ENCODE measurements around the gene CHFR.
"Not testable (repeated sequence)": the region's sequence is repeated elsewhere in the genome, so short reads cannot be mapped to it uniquely, and the experiment has no call there.

CHFR gene

DNA sequence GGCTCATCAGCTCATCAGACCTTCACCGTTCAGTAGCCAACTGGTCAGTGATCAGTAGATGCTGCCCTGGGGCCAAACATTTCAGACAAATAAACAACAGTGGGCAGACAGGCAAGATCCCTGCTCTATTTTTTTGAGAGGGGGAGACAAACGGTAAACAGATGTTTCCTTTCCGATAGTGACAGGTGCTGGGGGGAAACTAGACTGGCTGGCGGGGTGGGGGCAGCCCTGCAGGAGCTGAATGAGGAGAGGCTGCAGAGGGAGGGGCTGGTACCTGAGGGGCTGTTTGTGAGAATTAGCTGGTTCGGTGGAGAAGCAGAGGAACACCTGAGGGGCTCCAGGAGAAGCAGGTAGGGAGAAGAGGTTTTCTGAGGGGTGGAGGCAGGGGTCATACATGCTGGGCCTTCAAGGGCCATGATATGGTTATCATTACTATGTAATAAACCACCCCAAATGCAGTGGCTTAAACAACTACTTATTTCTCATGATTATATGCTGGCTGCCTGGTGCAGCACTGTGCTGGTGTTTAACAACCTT, 50.5 kb downstream of the CHFR start:
- Mint-ChIP-seq H3K4me1 (peaks cover 40% of the 10 kb centered on the region), H3K4me3 (peak overlapping the region; percentile 72), H3K36me3 (peaks cover 3% of the 10 kb centered on the region), H3K9me3 (no peaks in the 10 kb centered on the region), H3K27me3 (no peaks in the 10 kb centered on the region), H3K27ac (no peak overlapping the region)

DNA sequence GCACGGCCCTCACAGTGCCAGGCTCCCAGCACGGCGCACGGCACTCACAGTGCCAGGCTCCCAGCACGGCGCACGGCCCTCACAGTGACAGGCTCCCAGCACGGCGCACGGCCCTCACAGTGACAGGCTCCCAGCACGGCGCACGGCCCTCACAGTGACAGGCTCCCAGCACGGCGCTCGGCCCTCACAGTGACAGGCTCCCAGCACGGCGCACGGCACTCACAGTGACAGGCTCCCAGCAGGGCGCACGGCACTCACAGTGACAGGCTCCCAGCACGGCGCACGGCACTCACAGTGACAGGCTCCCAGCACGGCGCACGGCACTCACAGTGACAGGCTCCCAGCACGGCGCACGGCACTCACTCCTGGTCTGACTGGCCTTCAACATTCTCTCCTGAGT, 51.2 kb downstream of the CHFR start:
- Mint-ChIP-seq H3K27ac (peak overlapping the region; percentile 46), H3K4me1 (peaks cover 40% of the 10 kb centered on the region), H3K4me3 (peak overlapping the region; percentile 72)
- not testable (repeated sequence) for H3K9me3 Mint-ChIP-seq, H3K36me3 Mint-ChIP-seq, H3K27me3 Mint-ChIP-seq

GRCh38 chr12:132835076-132836025, 52.1 kb downstream of the CHFR start:
- no peaks in the 10 kb centered on the region for H3K27me3 Mint-ChIP-seq
- peaks cover 40% of the 10 kb centered on the region for H3K4me1 Mint-ChIP-seq
- H3K4me3 Mint-ChIP-seq: peak overlapping the region; percentile 49
- H3K27ac Mint-ChIP-seq: peak overlapping the region; percentile 59
- no peaks in the 10 kb centered on the region for H3K36me3 Mint-ChIP-seq
- no peaks in the 10 kb centered on the region for H3K9me3 Mint-ChIP-seq

DNA sequence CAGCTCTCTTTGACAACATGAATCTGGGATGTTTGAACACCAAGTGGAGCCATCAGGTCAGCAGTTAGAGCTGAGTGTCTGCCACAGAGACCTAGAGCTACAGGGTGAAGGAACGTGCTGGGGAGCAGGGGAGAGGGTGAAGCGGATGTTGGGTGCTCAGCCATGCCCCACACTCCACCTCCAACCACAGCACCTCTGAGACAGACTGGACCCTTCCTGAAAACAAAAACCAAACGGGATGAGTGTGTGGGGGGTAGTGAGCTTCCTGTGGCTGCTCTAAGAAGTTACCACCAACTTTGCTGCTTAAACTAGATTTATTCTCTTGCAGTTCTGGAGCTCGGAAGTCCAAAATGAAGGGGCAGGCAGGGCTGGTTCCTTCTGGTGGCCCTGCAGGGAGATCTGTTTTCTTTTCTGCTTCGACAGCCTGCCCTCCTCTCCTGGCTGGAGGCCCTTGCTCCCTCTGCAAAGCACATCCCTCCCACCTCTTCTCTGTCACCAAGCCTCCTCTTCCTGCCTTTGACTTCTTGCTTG, 53.2 kb downstream of the CHFR start:
- Mint-ChIP-seq H3K36me3 (no peaks in the 10 kb centered on the region), H3K4me1 (peaks cover 46% of the 10 kb centered on the region), H3K9me3 (no peaks in the 10 kb centered on the region), H3K4me3 (peak overlapping the region; percentile 51), H3K27ac (peak overlapping the region; percentile 95), H3K27me3 (no peaks in the 10 kb centered on the region)

DNA sequence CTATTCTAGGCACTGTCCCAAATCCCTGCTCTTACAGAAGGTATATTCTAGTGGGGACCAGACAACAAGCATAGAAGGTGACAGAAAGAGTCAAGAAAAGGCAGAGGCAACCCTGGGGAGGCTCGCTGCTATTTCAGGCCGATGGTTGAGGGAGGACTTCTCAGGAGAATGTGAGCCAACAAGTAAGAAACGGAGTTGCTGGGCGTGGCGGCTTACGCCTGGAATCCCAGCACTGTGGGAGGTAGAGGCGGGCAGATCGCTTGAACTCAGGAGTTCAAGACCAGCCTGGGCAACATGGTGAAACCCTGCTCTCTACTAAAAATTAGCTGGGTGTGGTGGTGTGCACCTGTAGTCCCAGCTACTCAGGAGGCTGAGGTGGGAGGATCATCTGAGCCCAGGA, 54.1 kb downstream of the CHFR start:
- H3K36me3 Mint-ChIP-seq: no peaks in the 10 kb centered on the region
- H3K4me3 Mint-ChIP-seq: peak overlapping the region; percentile 56
- H3K4me1 Mint-ChIP-seq: peaks cover 43% of the 10 kb centered on the region
- no peaks in the 10 kb centered on the region for H3K9me3 Mint-ChIP-seq
- H3K27ac Mint-ChIP-seq: peak overlapping the region; percentile 95
- H3K27me3 Mint-ChIP-seq: no peaks in the 10 kb centered on the region

DNA sequence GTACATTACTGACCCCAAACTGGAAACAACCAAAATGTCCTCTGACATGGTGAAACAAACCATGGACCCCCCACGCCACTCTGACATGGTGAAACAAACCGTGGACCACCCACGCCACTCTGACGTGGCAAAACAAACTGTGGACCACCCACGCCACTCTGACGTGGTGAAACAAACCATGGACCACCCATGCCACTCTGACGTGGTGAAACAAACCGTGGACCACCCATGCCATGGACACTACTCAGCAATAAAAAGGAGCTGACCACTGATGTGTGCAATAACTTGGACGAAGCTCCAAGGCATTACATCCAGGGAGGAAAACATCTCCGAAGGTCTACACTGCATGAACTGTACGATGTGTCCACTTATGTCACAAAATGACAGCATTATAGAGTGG, 55.6 kb downstream of the CHFR start:
- Mint-ChIP-seq H3K36me3 (no peaks in the 10 kb centered on the region), H3K4me1 (peaks cover 50% of the 10 kb centered on the region), H3K4me3 (no peak overlapping the region), H3K27me3 (no peaks in the 10 kb centered on the region), H3K27ac (no peak overlapping the region), H3K9me3 (no peaks in the 10 kb centered on the region)

DNA sequence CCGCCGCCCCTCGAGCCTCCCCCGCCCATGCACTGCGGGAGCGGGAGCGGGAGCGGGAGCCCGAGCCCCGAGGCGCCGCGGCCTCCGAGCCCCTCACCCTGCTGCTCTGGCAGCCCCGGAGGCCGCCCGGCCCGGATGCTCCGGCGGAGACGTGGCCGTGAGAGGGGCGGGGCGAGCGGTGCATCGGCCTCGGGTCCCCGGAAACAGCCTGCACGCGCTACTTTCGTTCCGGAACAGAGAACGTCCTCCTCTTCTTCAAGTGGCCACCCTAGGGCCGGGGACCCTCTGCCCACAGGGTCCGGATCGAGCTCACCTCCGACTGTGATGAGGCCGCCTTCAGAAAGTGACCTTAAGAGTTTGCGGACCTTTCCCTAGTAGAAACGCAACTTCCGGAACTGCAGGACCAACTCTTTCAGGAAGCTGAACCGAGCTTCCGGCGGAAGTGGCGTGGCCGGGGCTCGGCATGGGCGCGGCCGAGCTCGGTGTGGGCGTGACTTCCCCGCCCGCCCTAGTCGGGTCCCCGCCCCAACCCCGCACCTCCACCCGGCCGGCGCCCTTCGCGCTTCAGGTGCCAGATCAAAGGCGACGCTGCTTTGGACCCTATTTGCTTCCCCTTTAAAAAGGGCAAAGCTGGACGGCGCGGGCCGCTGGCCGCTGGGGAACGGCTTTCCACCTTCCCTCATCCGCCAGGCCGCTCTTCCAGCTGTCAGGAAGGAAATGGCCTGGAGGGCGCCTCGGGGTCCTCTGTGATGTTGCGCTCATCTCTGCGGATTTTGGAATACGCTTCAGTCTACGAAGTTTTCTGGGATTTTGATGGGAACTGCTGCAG, 58.5 kb downstream of the CHFR start, which contains the start of gene GOLGA3:
Gene GOLGA3 (minus strand): TSS at position 164 of the 829 bp plus-strand sequence. CDS start 6,741 bp downstream, outside the sequence.
- peaks cover 53% of the 10 kb centered on the region for H3K4me1 Mint-ChIP-seq
- H3K36me3 Mint-ChIP-seq: peaks cover 5% of the 10 kb centered on the region
- no peaks in the 10 kb centered on the region for H3K27me3 Mint-ChIP-seq
- H3K4me3 Mint-ChIP-seq: peak within 1 kb of the TSS; percentile 97
- no peaks in the 10 kb centered on the region for H3K9me3 Mint-ChIP-seq
- H3K27ac Mint-ChIP-seq: peak within 1 kb of the TSS; percentile 100

DNA sequence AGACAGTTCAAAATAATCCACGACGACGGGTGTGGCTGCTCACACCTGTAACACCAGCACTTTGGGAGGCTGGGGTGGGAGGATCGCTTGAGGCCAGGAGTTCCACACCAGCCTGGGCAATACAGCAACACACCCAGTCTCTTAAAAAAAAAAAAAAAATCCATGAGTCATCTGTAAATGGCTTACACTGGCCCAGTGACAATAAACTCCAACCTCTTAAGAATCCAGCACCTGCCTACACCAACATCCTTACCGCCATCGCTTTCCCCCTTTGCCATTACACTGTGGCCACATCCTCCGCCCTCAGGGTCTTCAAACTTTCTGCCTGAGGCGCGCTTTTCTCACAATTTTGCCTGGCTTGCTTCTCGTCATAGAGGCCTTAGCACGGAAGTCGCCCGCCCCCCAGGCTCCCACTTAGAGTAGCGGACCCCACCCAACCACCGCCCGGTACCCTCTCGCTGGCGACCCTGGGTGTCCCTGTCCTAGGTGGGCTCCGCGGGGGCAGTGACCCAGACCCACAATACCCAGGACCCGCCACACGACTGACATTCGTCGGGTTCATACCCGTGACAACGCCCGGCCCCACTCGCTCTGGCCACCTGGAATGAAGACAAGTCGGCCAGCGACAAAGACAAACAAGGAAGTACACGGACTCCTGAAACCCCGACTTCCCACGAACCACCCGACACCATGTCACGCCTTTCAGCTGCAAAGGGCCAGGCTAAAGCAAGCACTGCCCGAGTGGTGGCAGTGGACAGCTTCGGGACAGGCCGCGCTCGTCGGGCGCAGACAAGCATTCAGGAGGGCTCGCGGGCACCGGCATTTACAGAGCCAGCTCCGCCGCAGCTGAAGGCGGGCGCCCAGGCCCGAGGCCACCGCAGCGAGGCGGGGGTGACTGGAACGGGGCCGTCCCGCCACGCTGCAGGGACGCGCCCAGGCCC, 59.4 kb downstream of the CHFR start:
- no peaks in the 10 kb centered on the region for H3K27me3 Mint-ChIP-seq
- H3K9me3 Mint-ChIP-seq: no peaks in the 10 kb centered on the region
- peak overlapping the region; percentile 95 for H3K4me3 Mint-ChIP-seq
- peaks cover 44% of the 10 kb centered on the region for H3K4me1 Mint-ChIP-seq
- H3K27ac Mint-ChIP-seq: peak overlapping the region; percentile 98
- peaks cover 5% of the 10 kb centered on the region for H3K36me3 Mint-ChIP-seq

GRCh38 chr12:132825861-132826260, 61.5 kb downstream of the CHFR start:
- no peaks in the 10 kb centered on the region for H3K9me3 Mint-ChIP-seq
- no peaks in the 10 kb centered on the region for H3K27me3 Mint-ChIP-seq
- peak overlapping the region; percentile 35 for H3K27ac Mint-ChIP-seq
- H3K4me1 Mint-ChIP-seq: peaks cover 43% of the 10 kb centered on the region
- peak overlapping the region; percentile 57 for H3K4me3 Mint-ChIP-seq
- H3K36me3 Mint-ChIP-seq: peaks cover 5% of the 10 kb centered on the region

DNA sequence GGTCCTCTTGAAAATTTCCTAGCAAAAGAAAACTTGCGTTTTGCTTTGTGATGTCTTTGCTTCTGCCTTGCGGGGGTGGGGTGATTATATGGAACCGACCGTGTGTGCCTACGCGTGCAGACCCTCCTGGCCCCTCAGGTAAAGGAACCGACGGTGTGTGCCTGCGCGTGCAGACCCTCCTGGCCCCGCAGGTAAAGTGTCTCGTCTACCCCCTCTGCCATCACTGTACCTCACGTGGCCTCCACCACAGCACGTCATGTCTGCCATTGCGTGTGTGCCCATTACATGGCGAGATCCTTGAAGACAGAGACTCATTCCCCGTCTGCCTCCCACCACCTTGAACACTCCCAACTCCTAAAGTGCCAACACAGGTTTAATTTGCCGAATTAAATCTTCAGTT, 62.3 kb downstream of the CHFR start:
- H3K9me3 Mint-ChIP-seq: no peaks in the 10 kb centered on the region
- H3K4me3 Mint-ChIP-seq: no peak overlapping the region
- H3K27me3 Mint-ChIP-seq: no peaks in the 10 kb centered on the region
- peaks cover 5% of the 10 kb centered on the region for H3K36me3 Mint-ChIP-seq
- H3K4me1 Mint-ChIP-seq: peaks cover 43% of the 10 kb centered on the region
- H3K27ac Mint-ChIP-seq: no peak overlapping the region

DNA sequence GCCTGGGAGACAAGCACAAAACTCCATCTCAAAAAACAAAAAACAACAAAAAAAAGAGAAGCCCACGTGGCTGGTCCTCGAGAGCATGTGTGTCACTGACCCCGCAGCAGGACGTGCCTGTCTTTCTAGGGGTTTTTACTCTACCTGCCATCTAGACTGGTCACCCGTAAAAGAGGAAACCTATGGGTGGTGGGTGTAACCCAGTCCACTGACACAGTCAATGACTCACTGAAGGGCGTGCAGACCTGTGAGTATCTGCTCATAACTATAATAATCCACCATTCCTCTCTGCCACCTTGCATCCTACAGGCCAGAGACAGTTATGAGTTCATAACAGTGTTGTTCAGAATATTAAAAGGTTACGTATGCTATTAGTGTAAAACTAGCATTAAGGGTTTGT, 63.4 kb downstream of the CHFR start:
- Mint-ChIP-seq H3K27me3 (no peaks in the 10 kb centered on the region), H3K36me3 (peaks cover 5% of the 10 kb centered on the region), H3K27ac (no peak overlapping the region), H3K4me1 (peaks cover 37% of the 10 kb centered on the region), H3K4me3 (no peak overlapping the region), H3K9me3 (no peaks in the 10 kb centered on the region)

- H3K36me3 Mint-ChIP-seq: no peaks in the 10 kb centered on the region
- H3K27me3 Mint-ChIP-seq: no peaks in the 10 kb centered on the region
- no peaks in the 10 kb centered on the region for H3K9me3 Mint-ChIP-seq
- peaks cover 9% of the 10 kb centered on the region for H3K4me1 Mint-ChIP-seq
- no peak overlapping the region for H3K27ac Mint-ChIP-seq
- no peak overlapping the region for H3K4me3 Mint-ChIP-seq
These were observed 68.8 kb downstream of the CHFR start for GRCh38 chr12:132818562-132818961.

DNA sequence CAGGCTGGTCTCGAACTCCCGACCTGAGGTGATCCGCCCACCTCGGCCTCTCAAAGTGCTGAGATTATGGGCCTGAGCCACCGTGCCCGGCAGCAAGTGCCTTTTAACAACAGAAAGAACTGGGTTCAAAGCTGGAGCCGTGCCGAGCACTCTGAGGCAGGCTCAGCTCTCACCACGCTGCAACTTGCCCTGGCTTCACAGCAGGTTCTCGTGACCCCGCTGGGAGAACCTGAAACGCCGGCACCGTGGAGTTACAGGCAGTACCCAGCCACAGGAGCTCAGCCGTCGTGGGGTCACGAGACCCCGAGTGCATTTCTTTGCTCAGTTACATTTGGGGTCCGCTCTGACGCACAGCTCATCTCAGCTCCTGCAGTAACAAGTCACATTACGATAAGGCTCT, 73.2 kb downstream of the CHFR start:
- Mint-ChIP-seq H3K4me1 (peaks cover 9% of the 10 kb centered on the region), H3K36me3 (peaks cover 6% of the 10 kb centered on the region), H3K27ac (no peak overlapping the region), H3K4me3 (no peak overlapping the region), H3K9me3 (no peaks in the 10 kb centered on the region), H3K27me3 (no peaks in the 10 kb centered on the region)

DNA sequence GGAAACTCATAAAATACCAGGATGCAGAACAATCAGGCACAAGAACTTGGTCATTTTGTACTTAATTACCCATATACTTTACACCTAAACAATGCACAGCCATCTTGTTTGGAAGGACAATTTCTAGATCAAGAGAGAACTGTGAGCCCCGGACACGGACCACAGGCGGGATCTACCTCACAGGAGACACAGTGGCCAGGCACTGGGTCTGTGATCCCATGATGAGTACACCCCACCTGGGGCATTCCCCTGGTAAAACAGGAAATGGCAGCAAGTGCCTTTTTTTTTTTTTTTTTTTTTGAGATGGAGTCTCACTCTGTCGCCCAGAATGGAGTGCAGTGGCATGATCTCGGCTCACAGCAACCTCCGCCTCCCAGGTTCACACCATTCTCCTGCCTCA, 74.0 kb downstream of the CHFR start:
- no peak overlapping the region for H3K27ac Mint-ChIP-seq
- H3K4me1 Mint-ChIP-seq: peaks cover 5% of the 10 kb centered on the region
- H3K27me3 Mint-ChIP-seq: no peaks in the 10 kb centered on the region
- no peak overlapping the region for H3K4me3 Mint-ChIP-seq
- peaks cover 6% of the 10 kb centered on the region for H3K36me3 Mint-ChIP-seq
- no peaks in the 10 kb centered on the region for H3K9me3 Mint-ChIP-seq
